Activated T-cell treated with anti-CD3 and anti-CD28 coated beads, Interleukin-2, amount 50 U/mL, for 72 hours (primary cell): ENCODE data around the gene FGF12. TPM values are rescaled to one million over a fixed set of nuclear protein-coding genes. Genes with fewer than 3 reads are reported as not detected.
"Not testable (repeated sequence)": the region's sequence is repeated elsewhere in the genome, so short reads cannot be mapped to it uniquely, and the experiment has no call there.

Experiments
- ATAC-seq, 2 donors: fragments of 150-1000 bp; cut with Tn5 transposase; replicated peaks in 1 of 2; 2 replicates each; pipeline ENCODE4 v1.10.0; 2021; ENCODE audit warnings: moderate library complexity in 2 of 2, mild to moderate bottlenecking in 1 of 2
- DNase-seq, 2 donors: peaks; one replicate each; pipeline ENCODE4 v3.0.0; 2021 to 2022; ENCODE audit warnings: mixed read lengths in 1 of 2
- H3K27ac Mint-ChIP-seq: one replicate; pipeline ENCODE4 v1.8.0; 2022; ENCODE audit warnings: mild to moderate bottlenecking, moderate library complexity, mixed read lengths
- H3K27me3 Mint-ChIP-seq: one replicate; pipeline ENCODE4 v1.8.0; 2022; ENCODE audit warnings: low read depth, mixed read lengths
- H3K36me3 Mint-ChIP-seq, 2 donors: one replicate each; pipeline ENCODE4 v1.8.0; 2022; ENCODE audit warnings: mixed read lengths in 2 of 2, mild to moderate bottlenecking in 1 of 2; ENCODE audit not compliant: insufficient read depth in 2 of 2
- H3K4me1 Mint-ChIP-seq: one replicate; pipeline ENCODE4 v1.8.0; 2022; ENCODE audit warnings: low read depth, mixed read lengths
- H3K4me3 Mint-ChIP-seq, 2 donors: one replicate each; pipeline ENCODE4 v1.8.0; 2022; ENCODE audit warnings: mild to moderate bottlenecking in 2 of 2, mixed read lengths in 2 of 2, moderate library complexity in 2 of 2
- H3K9me3 Mint-ChIP-seq, 2 donors: one replicate each; pipeline ENCODE4 v1.8.0; 2022; ENCODE audit warnings: mixed read lengths in 2 of 2
- total RNA-seq, 2 donors: library from RNA; stranded (reverse); gene quantifications; one replicate each; pipeline ENCODE4 v1.2.3, GENCODE V29; 2022

FGF12 gene
- total RNA-seq, 2 donors from 2014 or later: not detected

- DNase-seq: no peak
- no peak for ATAC-seq
- Mint-ChIP-seq H3K27me3 (peaks cover 20% of the 10 kb centered on the region), H3K36me3 (no peaks in the 10 kb centered on the region), H3K9me3 (no peaks in the 10 kb centered on the region), H3K27ac (no peak overlapping the region), H3K4me1 (no peaks in the 10 kb centered on the region), H3K4me3 (no peak overlapping the region)
Measured at GRCh38 chr3:192719964-192720363, 7.4 kb downstream of the FGF12 start.

GRCh38 chr3:192718156-192718555 is 9.2 kb downstream of the FGF12 start:
- Mint-ChIP-seq H3K36me3 (no peaks in the 10 kb centered on the region), H3K27ac (no peak overlapping the region), H3K27me3 (peaks cover 20% of the 10 kb centered on the region), H3K4me3 (no peak overlapping the region), H3K9me3 (no peaks in the 10 kb centered on the region), H3K4me1 (no peaks in the 10 kb centered on the region)
- ATAC-seq (no peak), DNase-seq (no peak)

GRCh38 chr3:192715126-192715525 is 12.2 kb downstream of the FGF12 start:
- ATAC-seq (no peak), DNase-seq (no peak)
- no peak overlapping the region for H3K4me3 Mint-ChIP-seq
- H3K36me3 Mint-ChIP-seq: peaks cover 0 to 2% of the 10 kb centered on the region in 2 donors
- H3K4me1 Mint-ChIP-seq: no peaks in the 10 kb centered on the region
- peaks cover 6% of the 10 kb centered on the region for H3K27me3 Mint-ChIP-seq
- H3K9me3 Mint-ChIP-seq: peaks cover 0 to 2% of the 10 kb centered on the region in 2 donors
- no peak overlapping the region for H3K27ac Mint-ChIP-seq

GRCh38 chr3:192711126-192711525 is 16.2 kb downstream of the FGF12 start:
- not testable (repeated sequence) for DNase-seq, ATAC-seq, H3K9me3 Mint-ChIP-seq, H3K27ac Mint-ChIP-seq, H3K27me3 Mint-ChIP-seq, H3K4me3 Mint-ChIP-seq, H3K4me1 Mint-ChIP-seq, H3K36me3 Mint-ChIP-seq

- Mint-ChIP-seq H3K4me1 (no peaks in the 10 kb centered on the region), H3K36me3 (peaks cover 0 to 2% of the 10 kb centered on the region in 2 donors), H3K27ac (no peak overlapping the region), H3K27me3 (no peaks in the 10 kb centered on the region), H3K9me3 (peaks cover 0 to 2% of the 10 kb centered on the region in 2 donors), H3K4me3 (no peak overlapping the region)
- no peak for ATAC-seq
- DNase-seq: no peak
Measured at GRCh38 chr3:192710366-192710765, 17.0 kb downstream of the FGF12 start.

- Mint-ChIP-seq H3K27ac (no peak overlapping the region), H3K36me3 (peaks cover 0 to 2% of the 10 kb centered on the region in 2 donors), H3K27me3 (no peaks in the 10 kb centered on the region), H3K4me3 (no peak overlapping the region), H3K9me3 (peaks cover 0 to 2% of the 10 kb centered on the region in 2 donors), H3K4me1 (no peaks in the 10 kb centered on the region)
- no peak for ATAC-seq
- no peak for DNase-seq
Measured at GRCh38 chr3:192706272-192706671, 21.1 kb downstream of the FGF12 start.

GRCh38 chr3:192700885-192701284 is 26.5 kb downstream of the FGF12 start:
- no peaks in the 10 kb centered on the region for H3K4me1 Mint-ChIP-seq
- no peaks in the 10 kb centered on the region for H3K27me3 Mint-ChIP-seq
- no peak overlapping the region for H3K4me3 Mint-ChIP-seq
- H3K36me3 Mint-ChIP-seq: no peaks in the 10 kb centered on the region
- no peak overlapping the region for H3K27ac Mint-ChIP-seq
- DNase-seq: no peak
- no peak for ATAC-seq
- H3K9me3 Mint-ChIP-seq: no peaks in the 10 kb centered on the region

- peaks cover 0 to 2% of the 10 kb centered on the region in 2 donors for H3K9me3 Mint-ChIP-seq
- no peak overlapping the region for H3K27ac Mint-ChIP-seq
- H3K4me3 Mint-ChIP-seq: no peak overlapping the region
- DNase-seq: no peak
- no peaks in the 10 kb centered on the region for H3K36me3 Mint-ChIP-seq
- no peak for ATAC-seq
- no peaks in the 10 kb centered on the region for H3K27me3 Mint-ChIP-seq
- H3K4me1 Mint-ChIP-seq: no peaks in the 10 kb centered on the region
Measured at GRCh38 chr3:192696943-192697587, 30.3 kb downstream of the FGF12 start.

GRCh38 chr3:192687488-192688152 is 39.7 kb downstream of the FGF12 start:
- H3K27me3 Mint-ChIP-seq: no peaks in the 10 kb centered on the region
- no peak overlapping the region for H3K27ac Mint-ChIP-seq
- H3K9me3 Mint-ChIP-seq: peaks cover 5 to 6% of the 10 kb centered on the region in 2 donors
- DNase-seq (no peak), ATAC-seq (no peak)
- H3K36me3 Mint-ChIP-seq: peaks cover 0 to 3% of the 10 kb centered on the region in 2 donors
- H3K4me1 Mint-ChIP-seq: no peaks in the 10 kb centered on the region
- no peak overlapping the region for H3K4me3 Mint-ChIP-seq

- Mint-ChIP-seq H3K27me3 (peaks cover 8% of the 10 kb centered on the region), H3K36me3 (peaks cover 0 to 3% of the 10 kb centered on the region in 2 donors), H3K4me1 (no peaks in the 10 kb centered on the region), H3K4me3 (no peak overlapping the region), H3K27ac (no peak overlapping the region), H3K9me3 (peaks cover 5 to 6% of the 10 kb centered on the region in 2 donors)
- ATAC-seq (no peak), DNase-seq (no peak)
Measured at GRCh38 chr3:192685801-192686200, 41.5 kb downstream of the FGF12 start.

- no peak overlapping the region for H3K4me3 Mint-ChIP-seq
- H3K27ac Mint-ChIP-seq: no peak overlapping the region
- H3K36me3 Mint-ChIP-seq: peaks cover 0 to 3% of the 10 kb centered on the region in 2 donors
- peaks cover 4 to 6% of the 10 kb centered on the region in 2 donors for H3K9me3 Mint-ChIP-seq
- no peaks in the 10 kb centered on the region for H3K4me1 Mint-ChIP-seq
- DNase-seq (no peak), ATAC-seq (no peak)
- H3K27me3 Mint-ChIP-seq: peaks cover 10% of the 10 kb centered on the region
Measured at GRCh38 chr3:192684151-192684550, 43.2 kb downstream of the FGF12 start.

- peak; percentile 23 to 35 for DNase-seq
- ATAC-seq: peak; percentile 84 to 87
- peaks cover 12% of the 10 kb centered on the region for H3K4me1 Mint-ChIP-seq
- H3K36me3 Mint-ChIP-seq: peaks cover 0 to 3% of the 10 kb centered on the region in 2 donors
- peaks cover 17% of the 10 kb centered on the region for H3K27me3 Mint-ChIP-seq
- peak overlapping the region; percentile 25 to 41 for H3K4me3 Mint-ChIP-seq
- peak overlapping the region; percentile 94 for H3K27ac Mint-ChIP-seq
- peaks cover 0 to 3% of the 10 kb centered on the region in 2 donors for H3K9me3 Mint-ChIP-seq
Measured at GRCh38 chr3:192675958-192676649, 51.2 kb downstream of the FGF12 start.

- Mint-ChIP-seq H3K27ac (no peak overlapping the region), H3K27me3 (no peaks in the 10 kb centered on the region), H3K9me3 (peaks cover 0 to 2% of the 10 kb centered on the region in 2 donors), H3K4me3 (no peak overlapping the region), H3K36me3 (no peaks in the 10 kb centered on the region), H3K4me1 (no peaks in the 10 kb centered on the region)
- ATAC-seq: no peak
- DNase-seq: no peak
Measured at GRCh38 chr3:192655628-192656027, 71.7 kb downstream of the FGF12 start.
